Heart left ventricle (tissue), 16 donors: ENCODE results near the gene ASIC2. TPM values are rescaled to one million over a fixed set of nuclear protein-coding genes. Genes with fewer than 3 reads are reported as not detected.

Source experiments
- ATAC-seq, 4 donors: fragments of 200-7000 bp; cut with Tn5 transposase; one replicate each; pipeline ENCODE4 v1.9.1; 2020 to 2022; ENCODE audit warnings: moderate library complexity in 4 of 4, mild to moderate bottlenecking in 3 of 4, moderate number of reproducible peaks in 1 of 4
- DNase-seq, 5 donors: peaks; one replicate each; pipeline ENCODE4 v3.0.0-alpha.2; 2020
- H3K27ac ChIP-seq, 12 donors: fragments of 200-600 bp; sonication (generic) in 4 of 12; one replicate each; pipeline versions ENCODE4 v1.5.0 to v1.8.0; 2016 to 2022; ENCODE audit warnings: mild to moderate bottlenecking in 2 of 12
- H3K27me3 ChIP-seq, 9 donors: fragments of 200-600 bp; sonication (generic) in 2 of 9; one replicate each; pipeline versions ENCODE4 v1.5.1 to v1.8.0; 2016 to 2022; ENCODE audit warnings: mild to moderate bottlenecking in 3 of 9
- H3K36me3 ChIP-seq, 9 donors: fragments of 200-600 bp; sonication (generic) in 2 of 9; one replicate each; pipeline versions ENCODE4 v1.5.0 to v1.8.0; 2018 to 2022; ENCODE audit warnings: mild to moderate bottlenecking in 2 of 9
- H3K4me1 ChIP-seq, 12 donors: fragments of 200-600 bp; sonication (generic) in 4 of 12; one replicate each; pipeline versions ENCODE4 v1.5.0 to v1.8.0; 2016 to 2022; ENCODE audit warnings: mild to moderate bottlenecking in 3 of 12
- H3K4me3 ChIP-seq, 12 donors: fragments of 200-600 bp; sonication (generic) in 4 of 12; one replicate each; pipeline versions ENCODE4 v1.5.0 to v1.8.0; 2017 to 2022; ENCODE audit warnings: mild to moderate bottlenecking in 9 of 12, moderate library complexity in 4 of 12
- H3K9me3 ChIP-seq, 12 donors: fragments of 200-600 bp; sonication (generic) in 4 of 12; one replicate each; pipeline versions ENCODE4 v1.5.0 to v1.8.0; 2016 to 2022; ENCODE audit warnings: mild to moderate bottlenecking in 1 of 12
- CTCF ChIP-seq, 12 donors: fragments of 200-600 bp; sonication (generic) in 4 of 12; IDR thresholded peaks; one replicate each; pipeline versions ENCODE4 v1.5.0 to v1.8.0; 2018 to 2022; ENCODE audit warnings: antibody characterized with exemption in 12 of 12, mild to moderate bottlenecking in 5 of 12
- POLR2A ChIP-seq, 2 donors: fragments of 450-650 bp; IDR thresholded peaks; one replicate each; pipeline ENCODE4 v1.6.1; 2017; ENCODE audit warnings: antibody characterized with exemption in 2 of 2, mild to moderate bottlenecking in 2 of 2, moderate library complexity in 2 of 2
- WGBS, 4 donors: extraction: QIAGEN DNeasy Blood & Tissue Kit in 2 of 4; methylation state at CpG; one replicate each; pipeline versions ENCODE4 v1.1.5 to v1.1.7; 2013 to 2018; 5-methylcytosine and 5-hydroxymethylcytosine counted together
- intact Hi-C, 10 donors: fragments of 100-400 bp; cut with DNase I; formaldehyde crosslinking; loops; one replicate each; pipeline versions ENCODE4 v1.11.1 to v1.14.2; 2022
- polyA plus RNA-seq, 2 donors: library from polyadenylated mRNA; stranded (reverse); fragments of 200-250 nt; gene quantifications; one replicate each; pipeline ENCODE4 v1.2.3, GENCODE V29; 2013
- total RNA-seq, 9 donors: library from RNA; depleted of rRNA in 2 of 9; stranded (reverse); fragments of >200 nt in 2 of 9; fragmentation: NEBNext Ultra II Directional in 3 of 9; extraction: Animal tissue kit (Norgen Biotek cat#: 25700) in 3 of 9; gene quantifications; one replicate each; pipeline versions ENCODE4 v1.1.0 to v1.2.4, GENCODE V29; 2016 to 2023
- donor health status: ischemic (EF 13 %, LVEDD 7.1; RV severe dilation, severe dysfunction).
- donor health status: healthy with polysubstance abuse.
- donor health status: DM: no; HTN: yes; CAD: no.
- donor health status: DM: no; HTN: no; CAD: no.
- donor health status: ischemic (EF 25% LVEDD 6.9; RV normal size, moderate dysfunction).
- donor health status: ischemic (EF 25% LVEDD 5.7; RV mildly dilated, moderate dysfunction).
- donor health status: healthy.
- donor health status: DM: yes; HTN: yes; CAD: no.
- donor health status: ischemic (EF 35%, LVEDD 5.7; RV mildly dilated, moderate dysfunction).
- donor health status: nonischemic (EF 11% LVEDD 7.7; RV severe dilation, severe dysfunction).
- donor health status: DM: yes; HTN: yes; CAD: no.
- donor health status: PGD.
- donor health status: ischemic (EF 29% LVEDD 5.4; RV normal size, mild dysfunction).
- donor health status: nonischemic (EF 23%, LVEDD 6.1; RV moderate dilation, normal function).

The ASIC2 gene
- total and polyA plus RNA-seq, 11 donors = 1.1 TPM; not detected in 10

GRCh38 chr17:33234233-33234632 lies 58.9 kb downstream of the ASIC2 start:
- DNase-seq = no peak
- no peak for TF ChIP-seq POLR2A (IDR thresholded peaks at IDR 0.05)
- TF ChIP-seq CTCF (IDR thresholded peaks at IDR 0.05) = no peak
- Histone ChIP-seq H3K27ac (peak overlapping the region in 1 of 12 donors; percentile 57), H3K4me3 (no peak overlapping the region), H3K36me3 (no peaks in the 10 kb centered on the region), H3K4me1 (peaks cover 0 to 21% (median 5%) of the 10 kb centered on the region in 12 donors), H3K27me3 (peaks cover 0 to 5% (median 0%) of the 10 kb centered on the region in 9 donors), H3K9me3 (no peaks in the 10 kb centered on the region)
- intact Hi-C loops = loop anchor here in 1 of 10 donors (10.0 kb wide), 1 partner anchor 51 kb away; no protein-coding TSS in a partner anchor
- WGBS, 4 donors = 78 to 94% (median 84%) methylated on average over 4 of the region's 4 CpGs
- no peak for ATAC-seq

DNA sequence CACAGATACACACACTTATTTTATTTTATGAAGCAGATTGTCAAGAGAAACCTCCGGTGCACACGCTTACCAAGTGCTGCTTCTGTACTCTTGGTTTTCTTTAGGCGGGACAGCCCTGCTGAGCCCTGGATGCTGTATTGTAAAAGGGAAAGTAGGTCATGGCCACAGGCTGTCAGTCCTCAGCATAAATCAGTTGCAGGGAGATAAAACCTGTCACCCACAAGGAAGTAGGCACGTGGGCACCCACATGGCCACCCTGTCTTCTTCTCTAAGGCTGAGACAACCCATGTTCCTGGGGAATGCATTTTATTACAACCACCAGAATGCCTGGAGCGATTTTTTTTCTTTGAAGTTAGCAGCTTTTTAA lies 59.3 kb downstream of the ASIC2 start:
- DNase-seq (peak in 1 of 5 donors; percentile 34), ATAC-seq (peak in 3 of 4 donors; percentile 16 to 71 (median 63))
- H3K9me3 ChIP-seq = no peaks in the 10 kb centered on the region
- H3K27ac ChIP-seq = peak overlapping the region in 1 of 12 donors; percentile 57
- no peaks in the 10 kb centered on the region for H3K36me3 ChIP-seq
- H3K27me3 ChIP-seq = peaks cover 0 to 2% (median 0%) of the 10 kb centered on the region in 9 donors
- peaks cover 0 to 24% (median 5%) of the 10 kb centered on the region in 12 donors for H3K4me1 ChIP-seq
- TF ChIP-seq CTCF (IDR thresholded peaks at IDR 0.05) = no peak
- TF ChIP-seq POLR2A (IDR thresholded peaks at IDR 0.05) = no peak
- 49 to 68% (median 51%) methylated on average over 5 of the region's 5 CpGs for WGBS, 4 donors
- intact Hi-C loops = loop anchor here in 1 of 10 donors (10.0 kb wide), 1 partner anchor 51 kb away; no protein-coding TSS in a partner anchor
- H3K4me3 ChIP-seq = no peak overlapping the region

- WGBS, 4 donors = 50 to 63% (median 61%) methylated on average over 7 of the region's 7 CpGs
These were observed 63.6 kb downstream of the ASIC2 start for GRCh38 chr17:33229499-33229898.

DNA sequence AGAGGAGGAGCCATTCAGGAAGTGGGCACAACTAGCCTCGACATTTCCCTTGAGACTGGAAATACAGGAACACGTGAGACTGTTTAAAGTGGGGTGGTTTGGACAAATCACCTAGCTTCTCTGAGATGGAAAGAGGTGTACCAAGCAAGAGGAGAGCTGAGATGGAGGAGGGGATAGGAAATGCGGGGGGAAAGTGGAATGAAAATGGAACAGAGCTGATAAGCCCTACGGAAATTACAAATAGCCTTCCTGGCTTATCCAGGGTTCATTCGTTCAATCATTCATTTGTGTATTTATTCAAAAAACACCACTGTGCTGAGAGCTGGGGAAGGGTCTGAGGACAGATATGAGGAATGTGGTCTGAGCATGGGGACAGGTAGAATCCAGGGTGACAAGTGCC lies 64.1 kb downstream of the ASIC2 start:
- DNase-seq (no peak), ATAC-seq (no peak)
- TF ChIP-seq POLR2A (IDR thresholded peaks at IDR 0.05) (no peak), CTCF (IDR thresholded peaks at IDR 0.05) (no peak)
- H3K36me3 ChIP-seq = no peaks in the 10 kb centered on the region
- H3K4me3 ChIP-seq = no peak overlapping the region
- no peaks in the 10 kb centered on the region for H3K9me3 ChIP-seq
- H3K4me1 ChIP-seq = peaks cover 0 to 16% (median 2%) of the 10 kb centered on the region in 12 donors
- peaks cover 0 to 3% (median 0%) of the 10 kb centered on the region in 9 donors for H3K27me3 ChIP-seq
- H3K27ac ChIP-seq = no peak overlapping the region
- intact Hi-C loops = no loop called here
- WGBS, 4 donors = 46 to 54% (median 47%) methylated on average over 5 of the region's 5 CpGs

More at GRCh38 chr17:33229499-33229898, 63.6 kb downstream of the ASIC2 start:
- ATAC-seq (no peak), DNase-seq (no peak)
- peaks cover 0 to 19% (median 4%) of the 10 kb centered on the region in 12 donors for H3K4me1 ChIP-seq
- no peaks in the 10 kb centered on the region for H3K36me3 ChIP-seq
- no peak overlapping the region for H3K27ac ChIP-seq
- TF ChIP-seq POLR2A (IDR thresholded peaks at IDR 0.05) (no peak), CTCF (IDR thresholded peaks at IDR 0.05) (no peak)
- no peaks in the 10 kb centered on the region for H3K9me3 ChIP-seq
- no peak overlapping the region for H3K4me3 ChIP-seq
- peaks cover 0 to 3% (median 0%) of the 10 kb centered on the region in 9 donors for H3K27me3 ChIP-seq
- intact Hi-C loops = no loop called here
